Immature natural killer cell (primary cell): Measurements from ENCODE around the gene KIF26B. TPM values are rescaled to one million over a fixed set of nuclear protein-coding genes. Genes with fewer than 3 reads are reported as not detected.
"Not testable (repeated sequence)": the region's sequence is repeated elsewhere in the genome, so short reads cannot be mapped to it uniquely, and the experiment has no call there.

Experiments
- DNase-seq, 3 donors: peaks; one replicate each; pipeline ENCODE4 v3.0.0; 2022; ENCODE audit warnings: mixed read lengths in 1 of 3
- H3K27ac Mint-ChIP-seq, 6 donors: one replicate each; pipeline ENCODE4 v1.8.0; 2020; ENCODE audit warnings: mixed read lengths in 6 of 6, mild to moderate bottlenecking in 5 of 6, inconsistent platforms in 4 of 6, moderate library complexity in 3 of 6
- H3K27me3 Mint-ChIP-seq, 3 donors: one replicate each; pipeline ENCODE4 v1.8.0; 2020 to 2021; ENCODE audit warnings: low read depth in 3 of 3, mild to moderate bottlenecking in 3 of 3, mixed read lengths in 3 of 3, moderate library complexity in 3 of 3, inconsistent platforms in 1 of 3
- H3K36me3 Mint-ChIP-seq, 3 donors: one replicate each; pipeline ENCODE4 v1.8.0; 2020; ENCODE audit warnings: mixed read lengths in 3 of 3, inconsistent platforms in 2 of 3, mild to moderate bottlenecking in 2 of 3
- H3K4me1 Mint-ChIP-seq, 2 donors: one replicate each; pipeline ENCODE4 v1.8.0; 2020; ENCODE audit warnings: inconsistent platforms in 2 of 2, mild to moderate bottlenecking in 2 of 2, mixed read lengths in 2 of 2, moderate library complexity in 1 of 2
- H3K4me3 Mint-ChIP-seq, 5 donors: one replicate each; pipeline ENCODE4 v1.8.0; 2020; ENCODE audit warnings: mild to moderate bottlenecking in 5 of 5, mixed read lengths in 5 of 5, inconsistent platforms in 3 of 5, moderate library complexity in 3 of 5
- H3K9me3 Mint-ChIP-seq, 6 donors: one replicate each; pipeline ENCODE4 v1.8.0; 2020; ENCODE audit warnings: mild to moderate bottlenecking in 6 of 6, mixed read lengths in 6 of 6, inconsistent platforms in 4 of 6, moderate library complexity in 3 of 6
- polyA plus RNA-seq, 3 donors: library from polyadenylated mRNA; unstranded; fragments of 300-500 nt; fragmentation: Illumina TruSeq; gene quantifications; one replicate each; pipeline ENCODE4 v1.2.3, GENCODE V29; 2021

The KIF26B gene
- polyA plus RNA-seq, 3 donors from 2014 or later, result 0.07 to 0.39 TPM; not detected in 1

DNA sequence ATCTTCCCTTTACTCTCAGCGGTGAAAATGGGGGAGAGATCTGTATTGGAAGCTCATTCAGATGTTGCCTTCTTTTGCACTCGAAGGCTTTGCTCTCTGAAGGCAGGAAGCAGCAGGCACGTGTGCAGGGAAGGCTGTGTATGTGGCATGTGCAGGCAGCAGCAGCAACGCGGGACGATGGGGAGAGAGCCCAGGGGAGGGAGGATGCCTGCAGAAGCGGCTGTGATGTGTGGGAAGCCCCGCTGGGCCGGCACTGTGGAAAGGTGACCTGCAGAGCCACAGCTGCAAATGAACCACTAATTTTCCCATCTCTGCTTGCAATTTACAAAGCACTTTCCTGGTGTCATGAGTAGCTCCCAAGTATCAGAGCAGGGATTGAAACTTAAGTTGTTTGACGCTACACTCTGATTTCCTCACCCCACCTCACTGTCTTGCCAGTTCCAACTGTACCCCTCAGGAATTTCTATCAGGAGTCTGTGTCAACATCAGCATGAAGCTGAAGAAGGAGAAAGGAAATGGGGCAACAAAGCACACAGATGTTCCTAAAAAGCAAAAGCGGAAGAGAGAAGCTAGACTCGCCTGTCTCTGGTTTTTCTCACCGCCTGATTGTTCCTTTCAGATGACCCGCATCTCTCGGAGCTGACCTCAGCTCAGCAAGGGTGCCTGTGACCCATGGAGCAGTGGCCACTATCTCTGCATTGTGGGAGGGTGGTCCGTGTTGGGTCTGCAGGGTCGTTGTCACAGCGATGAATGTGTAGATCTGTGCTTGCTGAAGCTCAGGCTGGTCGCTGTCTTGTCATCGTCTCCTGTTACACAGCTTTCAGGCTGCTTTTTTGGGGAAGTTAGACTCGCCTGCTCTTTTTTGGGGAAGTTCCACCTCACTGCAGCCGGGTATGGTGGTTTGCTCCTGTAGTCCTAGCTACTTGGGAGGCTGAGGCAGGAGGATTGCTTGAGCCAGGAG is 156.1 kb downstream of the KIF26B start:
- no peaks in the 10 kb centered on the region for H3K9me3 Mint-ChIP-seq
- no peaks in the 10 kb centered on the region for H3K36me3 Mint-ChIP-seq
- H3K27ac Mint-ChIP-seq, result peak overlapping the region in 5 of 6 donors; percentile 4 to 68 (median 30)
- peaks cover 11% of the 10 kb centered on the region in 2 donors for H3K4me1 Mint-ChIP-seq
- peaks cover 0 to 8% (median 2%) of the 10 kb centered on the region in 3 donors for H3K27me3 Mint-ChIP-seq
- peak overlapping the region; percentile 73 to 87 (median 81) for H3K4me3 Mint-ChIP-seq
- DNase-seq, result peak in 1 of 3 donors; percentile 3

DNA sequence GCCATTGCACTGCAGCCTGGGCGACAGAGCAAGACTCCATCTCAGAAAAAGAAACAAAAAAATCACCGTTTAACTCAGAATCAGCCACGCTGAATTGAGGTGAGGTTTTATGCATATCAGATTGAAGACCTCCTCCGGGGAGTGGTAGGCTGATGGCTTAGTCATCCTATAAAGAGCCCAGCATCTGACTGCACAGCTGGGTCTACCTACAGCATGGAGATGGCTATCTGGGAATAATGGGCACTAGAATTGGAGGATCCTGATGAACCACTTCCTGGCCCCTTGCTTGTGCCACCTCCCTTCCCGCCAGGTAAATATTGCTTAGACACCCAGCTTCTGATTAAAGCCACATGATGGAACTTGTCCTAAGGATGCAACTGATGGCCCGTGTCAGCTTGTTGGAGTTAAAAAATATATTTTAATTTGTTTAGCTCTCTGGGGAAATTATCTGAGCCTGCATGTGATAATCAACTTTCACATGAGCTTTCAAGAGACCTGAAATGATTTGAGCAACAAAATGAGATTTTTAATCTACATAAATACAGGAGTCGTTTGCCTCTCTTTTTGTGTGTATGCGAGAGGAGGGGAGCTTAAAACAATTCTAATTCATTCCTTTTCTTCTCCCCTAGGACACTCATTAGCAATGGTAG is 157.2 kb downstream of the KIF26B start:
- no peaks in the 10 kb centered on the region for H3K36me3 Mint-ChIP-seq
- peak overlapping the region in 1 of 5 donors; percentile 10 for H3K4me3 Mint-ChIP-seq
- DNase-seq, result no peak
- peaks cover 11% of the 10 kb centered on the region in 2 donors for H3K4me1 Mint-ChIP-seq
- no peaks in the 10 kb centered on the region for H3K9me3 Mint-ChIP-seq
- no peak overlapping the region for H3K27ac Mint-ChIP-seq
- peaks cover 0 to 8% (median 2%) of the 10 kb centered on the region in 3 donors for H3K27me3 Mint-ChIP-seq

DNA sequence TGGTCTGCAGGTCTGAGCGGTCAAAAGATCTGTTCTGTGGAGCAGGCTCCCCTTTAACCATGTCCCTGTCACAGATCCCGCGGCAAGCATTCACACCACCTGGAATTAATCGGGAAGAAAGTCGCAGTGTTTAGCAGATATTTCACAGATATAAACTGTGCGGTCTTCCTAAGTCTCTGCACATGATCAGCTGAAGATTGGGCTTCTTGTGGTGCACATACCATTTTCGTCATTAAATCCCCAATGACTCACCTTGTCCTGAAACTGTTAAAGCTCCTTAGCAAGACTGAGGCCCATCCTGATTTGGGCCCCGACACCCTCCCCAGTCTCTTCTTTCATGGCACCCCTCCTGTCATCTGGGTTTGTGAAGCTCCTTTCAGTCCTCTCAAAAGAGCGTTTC is 158.8 kb downstream of the KIF26B start:
- Mint-ChIP-seq H3K9me3 (no peaks in the 10 kb centered on the region), H3K36me3 (no peaks in the 10 kb centered on the region), H3K27me3 (peaks cover 0 to 8% (median 4%) of the 10 kb centered on the region in 3 donors), H3K4me1 (peaks cover 11% of the 10 kb centered on the region in 2 donors), H3K4me3 (no peak overlapping the region), H3K27ac (peak overlapping the region in 1 of 6 donors; percentile 30)
- DNase-seq, result no peak

DNA sequence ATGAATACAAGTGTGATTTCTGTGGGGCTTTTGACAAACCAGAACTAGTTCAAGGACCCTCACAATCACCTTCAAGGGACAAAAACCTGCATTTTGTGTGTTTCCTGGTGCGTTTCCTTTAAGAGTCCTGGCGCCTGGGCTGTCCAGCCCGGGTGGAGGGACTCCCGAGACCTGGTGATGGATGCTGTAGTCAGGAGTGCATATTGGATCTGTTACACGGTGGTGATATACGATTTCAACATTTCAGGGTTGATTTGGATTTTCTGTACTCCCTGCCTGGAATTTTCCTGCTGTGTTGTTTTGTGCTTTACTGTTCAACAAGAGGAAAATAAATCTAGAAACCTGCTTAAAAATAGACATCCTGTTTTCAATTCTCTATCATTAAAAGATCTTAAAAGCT is 162.0 kb downstream of the KIF26B start:
- Mint-ChIP-seq H3K4me3 (no peak overlapping the region), H3K36me3 (no peaks in the 10 kb centered on the region), H3K27me3 (peaks cover 1 to 4% (median 2%) of the 10 kb centered on the region in 3 donors), H3K9me3 (no peaks in the 10 kb centered on the region), H3K4me1 (no peaks in the 10 kb centered on the region), H3K27ac (no peak overlapping the region)
- DNase-seq, result no peak

DNA sequence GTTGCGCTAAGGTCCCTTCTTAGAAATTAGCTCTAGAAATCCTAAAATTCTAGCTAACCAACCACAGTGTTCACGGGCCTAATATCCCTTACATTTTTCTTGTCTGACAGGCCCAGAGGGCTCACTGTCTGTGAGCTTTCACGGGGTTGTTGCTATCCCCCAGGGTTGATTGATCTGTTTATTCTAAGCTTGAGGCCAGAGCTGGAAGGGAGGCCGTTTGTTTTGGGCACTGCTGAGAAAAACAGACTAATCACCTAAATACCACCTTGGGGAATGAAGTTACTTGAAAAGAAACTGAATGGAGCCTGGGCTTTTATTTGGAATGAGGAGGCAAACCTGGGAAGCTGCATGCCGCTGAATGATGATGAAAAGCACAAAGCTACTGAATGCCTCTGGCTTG is 162.4 kb downstream of the KIF26B start:
- Mint-ChIP-seq H3K27ac (no peak overlapping the region), H3K4me1 (no peaks in the 10 kb centered on the region), H3K9me3 (no peaks in the 10 kb centered on the region), H3K27me3 (peaks cover 1 to 4% (median 2%) of the 10 kb centered on the region in 3 donors), H3K4me3 (no peak overlapping the region), H3K36me3 (no peaks in the 10 kb centered on the region)
- DNase-seq, result no peak

DNA sequence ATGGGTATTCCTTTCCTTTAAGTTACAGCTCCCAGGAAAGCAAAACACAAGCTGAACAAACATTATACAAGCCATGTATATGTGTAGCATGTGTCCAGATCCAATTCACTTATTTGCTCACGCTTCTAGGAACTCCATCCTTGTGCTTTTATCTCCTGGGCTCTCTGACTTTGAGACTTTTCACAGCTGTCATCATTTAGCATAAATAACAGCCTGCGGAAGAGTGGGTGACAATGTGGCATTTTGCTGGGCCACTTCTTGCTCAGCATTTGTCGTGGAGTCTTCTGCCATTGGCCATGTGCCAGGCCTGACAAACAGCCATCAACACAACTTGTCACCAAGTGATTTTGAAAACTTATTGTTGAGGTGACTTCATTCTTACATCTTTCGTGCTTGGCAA is 164.3 kb downstream of the KIF26B start:
- Mint-ChIP-seq H3K36me3 (no peaks in the 10 kb centered on the region), H3K4me3 (no peak overlapping the region), H3K27ac (no peak overlapping the region), H3K9me3 (no peaks in the 10 kb centered on the region), H3K4me1 (no peaks in the 10 kb centered on the region), H3K27me3 (peaks cover under 1 to 2% (median 1%) of the 10 kb centered on the region in 3 donors)
- no peak for DNase-seq

DNA sequence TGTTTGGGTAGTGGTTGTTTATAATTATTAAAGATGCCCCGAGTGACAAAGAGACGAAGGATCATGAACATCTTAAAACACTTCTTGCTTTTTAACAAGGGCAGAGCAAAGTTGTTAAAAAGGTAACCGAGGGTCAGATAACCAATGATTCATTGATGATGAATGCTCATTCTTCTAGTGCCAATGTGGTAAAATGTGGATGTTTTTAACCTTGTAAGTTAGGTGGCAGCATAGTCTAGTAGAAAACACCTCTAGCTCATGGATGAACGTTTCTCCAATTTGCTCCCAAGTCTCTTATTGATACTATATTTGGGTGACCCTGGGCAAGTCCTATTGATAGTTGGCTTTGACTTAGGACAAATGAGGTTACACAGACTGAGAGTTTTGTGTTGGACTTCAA is 167.9 kb downstream of the KIF26B start:
- Mint-ChIP-seq H3K4me1 (no peaks in the 10 kb centered on the region), H3K4me3 (no peak overlapping the region), H3K27me3 (peaks cover 0 to 5% (median 2%) of the 10 kb centered on the region in 3 donors), H3K36me3 (no peaks in the 10 kb centered on the region), H3K27ac (no peak overlapping the region), H3K9me3 (no peaks in the 10 kb centered on the region)
- DNase-seq, result no peak

DNA sequence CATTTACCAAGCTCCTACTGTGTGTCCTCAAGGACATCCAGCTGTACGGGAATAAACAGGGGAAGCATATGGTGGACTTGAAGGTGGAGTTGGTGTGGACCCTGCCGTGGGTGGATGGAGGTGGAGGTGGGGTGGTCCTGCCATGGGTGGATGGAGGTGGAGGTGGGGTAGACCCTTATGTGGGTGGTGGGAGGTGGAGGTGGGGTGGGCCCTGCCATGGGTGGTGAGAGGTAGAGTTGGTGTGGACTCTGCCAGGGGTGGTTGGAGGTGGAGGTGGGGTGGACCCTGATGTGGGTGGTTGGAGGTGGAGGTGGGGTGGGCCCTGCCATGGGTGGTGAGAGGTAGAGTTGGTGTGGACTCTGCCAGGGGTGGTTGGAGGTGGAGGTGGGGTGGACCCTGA is 169.0 kb downstream of the KIF26B start:
- H3K27me3 Mint-ChIP-seq, DNase-seq, H3K9me3 Mint-ChIP-seq, H3K36me3 Mint-ChIP-seq, H3K27ac Mint-ChIP-seq, H3K4me3 Mint-ChIP-seq, H3K4me1 Mint-ChIP-seq: not testable (repeated sequence)

DNA sequence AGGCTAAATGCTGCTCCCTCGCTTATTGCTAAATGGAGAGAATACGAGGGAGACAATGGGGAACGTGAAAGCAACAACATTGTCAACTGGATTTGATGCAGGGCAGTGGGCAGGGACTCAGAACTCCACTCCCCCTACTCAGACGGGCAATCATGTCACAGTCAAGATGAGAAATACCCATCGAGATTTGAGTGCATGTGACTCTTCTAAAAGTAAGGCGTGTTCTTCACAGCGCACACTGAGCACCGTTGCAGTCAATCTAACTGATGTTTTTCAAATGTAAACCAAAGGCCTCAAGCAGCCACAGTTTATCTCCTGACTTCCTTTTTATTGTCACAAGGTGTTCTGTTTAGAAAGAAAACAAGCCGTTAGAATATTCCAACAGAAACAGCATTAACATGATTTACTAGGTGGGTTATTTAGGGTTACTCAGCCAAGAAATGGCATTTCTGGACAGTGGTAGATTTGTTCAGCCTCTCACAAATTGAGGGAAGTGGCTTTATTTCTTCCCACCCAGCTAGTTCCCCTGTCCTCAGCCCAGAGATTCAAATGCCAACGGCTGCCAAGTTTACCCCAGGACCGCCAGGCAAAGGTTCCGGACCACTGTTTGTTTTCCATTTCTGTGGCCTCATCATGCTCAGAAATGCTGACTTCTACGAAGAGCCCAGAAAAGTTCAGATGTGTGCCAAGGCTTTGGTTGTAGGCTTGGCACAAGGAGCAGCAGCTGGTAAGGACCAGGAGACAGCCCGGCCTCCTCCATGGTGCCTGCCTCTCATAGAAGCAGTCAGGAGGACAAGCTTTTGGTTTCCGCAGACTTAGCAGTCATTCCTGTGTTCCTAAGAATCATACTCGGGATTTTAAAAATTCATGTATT is 171.4 kb downstream of the KIF26B start:
- DNase-seq, result no peak
- Mint-ChIP-seq H3K4me1 (no peaks in the 10 kb centered on the region), H3K36me3 (no peaks in the 10 kb centered on the region), H3K27me3 (peaks cover 2 to 6% (median 4%) of the 10 kb centered on the region in 3 donors), H3K9me3 (no peaks in the 10 kb centered on the region), H3K4me3 (no peak overlapping the region), H3K27ac (no peak overlapping the region)

DNA sequence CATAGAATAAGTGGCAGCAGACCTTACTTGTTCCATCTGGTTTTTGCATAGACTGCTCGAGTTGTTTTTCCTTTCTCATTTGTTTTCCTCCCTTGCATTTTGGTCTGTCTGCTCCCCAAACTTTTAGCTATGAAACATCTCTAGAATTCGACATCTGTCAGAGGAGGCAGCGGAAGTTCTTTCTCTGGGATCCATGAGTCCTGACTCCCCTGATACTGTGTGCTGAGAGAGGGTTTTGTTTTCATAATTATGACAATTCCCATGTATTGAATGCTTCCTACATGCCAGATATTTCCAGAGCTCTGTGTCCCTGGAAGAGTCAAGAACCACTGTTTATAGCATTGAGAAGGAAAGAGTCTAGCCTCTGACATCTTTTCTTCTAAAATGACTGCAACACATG is 172.6 kb downstream of the KIF26B start:
- peaks cover 4 to 5% (median 5%) of the 10 kb centered on the region in 3 donors for H3K27me3 Mint-ChIP-seq
- no peak for DNase-seq
- no peaks in the 10 kb centered on the region for H3K9me3 Mint-ChIP-seq
- peaks cover 0 to 1% of the 10 kb centered on the region in 2 donors for H3K4me1 Mint-ChIP-seq
- no peaks in the 10 kb centered on the region for H3K36me3 Mint-ChIP-seq
- H3K27ac Mint-ChIP-seq, result no peak overlapping the region
- H3K4me3 Mint-ChIP-seq, result no peak overlapping the region

DNA sequence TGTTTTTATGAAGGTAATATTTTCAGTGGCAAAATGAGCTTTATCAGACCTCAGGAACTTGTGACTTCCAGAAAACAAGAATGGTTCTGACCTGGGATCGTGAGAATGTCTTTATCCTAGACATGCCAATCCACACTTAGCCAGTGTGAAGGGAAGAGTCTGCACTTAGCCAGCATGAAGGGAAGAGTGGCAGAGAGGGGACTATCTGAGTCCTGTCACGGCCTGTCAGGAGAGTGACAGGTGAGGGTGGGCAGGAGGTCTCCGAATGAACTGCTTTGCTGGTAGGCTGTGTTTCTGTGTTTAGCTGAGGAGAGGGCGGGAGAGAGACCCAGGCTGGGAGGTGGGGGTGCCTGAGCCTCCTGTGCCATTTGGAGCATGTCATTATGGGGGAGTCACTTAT is 173.1 kb downstream of the KIF26B start:
- H3K27ac Mint-ChIP-seq, result no peak overlapping the region
- peaks cover 4 to 5% (median 5%) of the 10 kb centered on the region in 3 donors for H3K27me3 Mint-ChIP-seq
- no peaks in the 10 kb centered on the region for H3K9me3 Mint-ChIP-seq

DNA sequence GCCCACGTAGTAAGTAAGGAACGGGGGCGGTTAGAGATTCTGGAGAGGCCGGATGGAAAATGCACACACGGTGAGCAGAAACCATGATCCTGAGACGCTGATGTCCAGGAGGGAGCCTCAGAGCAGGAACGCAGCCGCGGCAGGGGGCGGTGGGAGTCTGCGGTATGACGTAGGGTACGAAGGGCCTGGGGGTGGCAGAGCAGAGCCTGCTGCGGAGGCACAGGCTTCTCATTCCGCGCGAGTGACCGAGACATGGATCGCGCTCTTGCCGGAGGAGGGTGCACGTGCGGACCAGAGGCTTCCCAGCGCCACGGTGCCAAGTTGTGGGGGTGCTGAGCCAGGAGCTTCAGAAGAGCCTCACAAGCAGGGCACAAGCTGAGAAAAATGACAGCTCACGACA is 176.2 kb downstream of the KIF26B start:
- peaks cover 2 to 7% of the 10 kb centered on the region in 2 donors for H3K4me1 Mint-ChIP-seq
- H3K36me3 Mint-ChIP-seq, result no peaks in the 10 kb centered on the region
- DNase-seq, result no peak
- H3K27ac Mint-ChIP-seq, result no peak overlapping the region
- peaks cover 2 to 5% (median 3%) of the 10 kb centered on the region in 3 donors for H3K27me3 Mint-ChIP-seq
- H3K9me3 Mint-ChIP-seq, result no peaks in the 10 kb centered on the region
- H3K4me3 Mint-ChIP-seq, result no peak overlapping the region

More for the DNA sequence above, 173.1 kb downstream of the KIF26B start:
- Mint-ChIP-seq H3K36me3 (no peaks in the 10 kb centered on the region), H3K4me3 (no peak overlapping the region), H3K4me1 (peaks cover 2 to 6% of the 10 kb centered on the region in 2 donors)
- DNase-seq, result no peak

DNA sequence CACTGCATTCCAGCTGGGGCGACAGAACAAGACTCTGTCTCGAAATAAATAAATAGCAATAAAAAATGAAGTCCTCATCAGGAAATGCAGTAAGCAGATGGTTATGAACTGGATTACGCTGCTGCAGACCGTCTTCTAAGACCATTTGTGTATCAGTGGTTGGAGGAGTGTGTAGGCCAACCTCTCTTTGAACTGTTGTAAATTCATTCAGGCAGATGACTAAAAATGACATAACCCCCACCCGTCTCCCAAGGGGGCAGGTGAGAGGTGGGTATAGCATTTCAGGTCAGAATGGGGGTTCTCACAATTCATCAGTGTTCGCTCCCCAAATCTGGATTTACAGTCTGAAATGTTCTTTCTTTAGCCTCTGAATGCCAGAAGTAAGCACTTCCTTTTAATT is 177.3 kb downstream of the KIF26B start:
- Mint-ChIP-seq H3K27ac (peak overlapping the region in 1 of 6 donors; percentile 13), H3K9me3 (no peaks in the 10 kb centered on the region)
- DNase-seq, result no peak

More for the DNA sequence above, 177.3 kb downstream of the KIF26B start:
- Mint-ChIP-seq H3K36me3 (no peaks in the 10 kb centered on the region), H3K4me3 (no peak overlapping the region), H3K27me3 (peaks cover 2 to 5% (median 3%) of the 10 kb centered on the region in 3 donors), H3K4me1 (peaks cover 2 to 7% of the 10 kb centered on the region in 2 donors)
